Natural killer cell (primary cell): Measurements from ENCODE around the gene NCBP3. TPM values are rescaled to one million over a fixed set of nuclear protein-coding genes. Genes with fewer than 3 reads are reported as not detected.
"Not testable (repeated sequence)": the region's sequence is repeated elsewhere in the genome, so short reads cannot be mapped to it uniquely, and the experiment has no call there.

Source experiments
- ATAC-seq, 3 donors: fragments of 150-1000 bp in 2 of 3; fragments of 200-7000 bp in 1 of 3; cut with Tn5 transposase; 1 replicate in 1 of 3; 2 replicates in 2 of 3; pipeline ENCODE4 v1.10.0; 2021; ENCODE audit warnings: mild to moderate bottlenecking in 2 of 3, moderate library complexity in 2 of 3
- DNase-seq, 2 donors: peaks; one replicate each; pipeline versions ENCODE4 v3.0.0 to v3.0.0-alpha.2; 2013 to 2021; ENCODE audit warnings: mixed read lengths in 1 of 2
- H3K27ac ChIP-seq: one replicate; pipeline ENCODE4 v1.5.1; 2013; ENCODE audit warnings: mild to moderate bottlenecking, low read length
- H3K27me3 ChIP-seq: one replicate; pipeline ENCODE4 v1.6.1; 2013; ENCODE audit warnings: low read length; ENCODE audit not compliant: control insufficient read depth, insufficient read depth
- H3K36me3 ChIP-seq: one replicate; pipeline ENCODE4 v1.6.1; 2013; ENCODE audit warnings: low read length; ENCODE audit not compliant: control insufficient read depth, insufficient read depth
- H3K4me1 ChIP-seq: one replicate; pipeline ENCODE4 v1.6.1; 2013; ENCODE audit warnings: low read length; ENCODE audit not compliant: control insufficient read depth, insufficient read depth
- H3K4me3 ChIP-seq: one replicate; pipeline ENCODE4 v1.5.1; 2013; ENCODE audit warnings: low read length
- H3K9me3 ChIP-seq: one replicate; pipeline ENCODE4 v1.6.1; 2013; ENCODE audit warnings: low read length; ENCODE audit not compliant: control insufficient read depth, insufficient read depth
- H3K27ac Mint-ChIP-seq, 2 donors: one replicate each; pipeline ENCODE4 v1.8.0; 2022; ENCODE audit warnings: mild to moderate bottlenecking in 2 of 2, mixed read lengths in 2 of 2, moderate library complexity in 1 of 2
- H3K27me3 Mint-ChIP-seq, 2 donors: one replicate each; pipeline ENCODE4 v1.8.0; 2022; ENCODE audit warnings: low read depth in 2 of 2, mixed read lengths in 2 of 2
- H3K36me3 Mint-ChIP-seq: one replicate; pipeline ENCODE4 v1.8.0; 2022; ENCODE audit warnings: mixed read lengths
- H3K4me1 Mint-ChIP-seq, 2 donors: one replicate each; pipeline ENCODE4 v1.8.0; 2022; ENCODE audit warnings: mixed read lengths in 2 of 2
- H3K4me3 Mint-ChIP-seq: one replicate; pipeline ENCODE4 v1.8.0; 2022; ENCODE audit warnings: mild to moderate bottlenecking, moderate library complexity, mixed read lengths
- H3K9me3 Mint-ChIP-seq, 2 donors: one replicate each; pipeline ENCODE4 v1.8.0; 2022; ENCODE audit warnings: mixed read lengths in 2 of 2
- WGBS: methylation state at CpG from one replicate; pipeline ENCODE4 v1.1.7; 2013; ENCODE audit warnings: missing lambda C conversion rate; ENCODE audit not compliant: insufficient coverage; 5-methylcytosine and 5-hydroxymethylcytosine counted together
- intact Hi-C: fragments of 100-400 bp; cut with micrococcal nuclease; formaldehyde crosslinking; loops from one replicate; pipeline ENCODE4 v1.14.2; 2022
- total RNA-seq, 4 donors: library from RNA; stranded (reverse); fragments of 120-200 nt in 1 of 4; gene quantifications; one replicate each; pipeline versions ENCODE4 v1.2.3 to v1.2.4, GENCODE V29; 2013 to 2022
- TF ChIP-seq, protein P1 (sequence below): fragments of 200-600 bp; IDR thresholded peaks from one replicate; pipeline ENCODE4 v1.8.0; 2022; ENCODE audit warnings: antibody characterized with exemption

NCBP3 gene
- total RNA-seq, 3 donors from 2014 or later (not counting 1 experiment from before 2014, with no cell fraction given): 55.9 to 60.7 (median 58.1) TPM

DNA sequence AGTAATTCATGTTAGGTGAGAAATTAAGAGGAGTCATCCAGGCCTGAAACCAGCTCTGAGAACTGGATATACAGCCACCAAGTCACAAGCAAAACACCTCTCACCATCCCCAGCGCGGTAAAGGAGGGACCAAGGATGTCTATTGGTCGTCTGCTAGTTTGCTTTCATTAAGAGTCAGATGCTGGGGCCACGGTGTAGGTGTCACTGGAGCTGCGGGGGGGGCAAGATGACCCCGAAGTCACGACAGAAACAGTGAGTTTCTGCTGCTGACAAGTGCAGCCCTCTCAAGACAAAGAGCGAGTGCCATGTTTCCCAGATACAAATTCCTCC is 790 bp downstream of the NCBP3 start:
- intact Hi-C loops: loop anchor here (5.0 kb wide), 1 partner anchor 48 kb away; no protein-coding TSS in a partner anchor
- Histone ChIP-seq H3K27ac (peak overlapping the region; percentile 82), H3K27me3 (no peaks in the 10 kb centered on the region), H3K4me1 (peaks cover 18% of the 10 kb centered on the region), H3K36me3 (peaks cover 4% of the 10 kb centered on the region), H3K9me3 (no peaks in the 10 kb centered on the region), H3K4me3 (peak overlapping the region; percentile 96)
- TF ChIP-seq, protein P1, sequence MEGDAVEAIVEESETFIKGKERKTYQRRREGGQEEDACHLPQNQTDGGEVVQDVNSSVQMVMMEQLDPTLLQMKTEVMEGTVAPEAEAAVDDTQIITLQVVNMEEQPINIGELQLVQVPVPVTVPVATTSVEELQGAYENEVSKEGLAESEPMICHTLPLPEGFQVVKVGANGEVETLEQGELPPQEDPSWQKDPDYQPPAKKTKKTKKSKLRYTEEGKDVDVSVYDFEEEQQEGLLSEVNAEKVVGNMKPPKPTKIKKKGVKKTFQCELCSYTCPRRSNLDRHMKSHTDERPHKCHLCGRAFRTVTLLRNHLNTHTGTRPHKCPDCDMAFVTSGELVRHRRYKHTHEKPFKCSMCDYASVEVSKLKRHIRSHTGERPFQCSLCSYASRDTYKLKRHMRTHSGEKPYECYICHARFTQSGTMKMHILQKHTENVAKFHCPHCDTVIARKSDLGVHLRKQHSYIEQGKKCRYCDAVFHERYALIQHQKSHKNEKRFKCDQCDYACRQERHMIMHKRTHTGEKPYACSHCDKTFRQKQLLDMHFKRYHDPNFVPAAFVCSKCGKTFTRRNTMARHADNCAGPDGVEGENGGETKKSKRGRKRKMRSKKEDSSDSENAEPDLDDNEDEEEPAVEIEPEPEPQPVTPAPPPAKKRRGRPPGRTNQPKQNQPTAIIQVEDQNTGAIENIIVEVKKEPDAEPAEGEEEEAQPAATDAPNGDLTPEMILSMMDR: no peak
- H3K4me1 Mint-ChIP-seq: peaks cover 18 to 40% of the 10 kb centered on the region in 2 donors
- H3K27ac Mint-ChIP-seq: peak overlapping the region; percentile 83 to 86
- H3K4me3 Mint-ChIP-seq: peak overlapping the region; percentile 92
- ATAC-seq (peak; percentile 36 to 48 (median 48)), DNase-seq (peak; percentile 39 to 53)
- peaks cover 0 to 3% of the 10 kb centered on the region in 2 donors for H3K27me3 Mint-ChIP-seq
- no peaks in the 10 kb centered on the region for H3K36me3 Mint-ChIP-seq
- WGBS: 0% methylated on average over 8 of the region's 8 CpGs
- H3K9me3 Mint-ChIP-seq: no peaks in the 10 kb centered on the region

DNA sequence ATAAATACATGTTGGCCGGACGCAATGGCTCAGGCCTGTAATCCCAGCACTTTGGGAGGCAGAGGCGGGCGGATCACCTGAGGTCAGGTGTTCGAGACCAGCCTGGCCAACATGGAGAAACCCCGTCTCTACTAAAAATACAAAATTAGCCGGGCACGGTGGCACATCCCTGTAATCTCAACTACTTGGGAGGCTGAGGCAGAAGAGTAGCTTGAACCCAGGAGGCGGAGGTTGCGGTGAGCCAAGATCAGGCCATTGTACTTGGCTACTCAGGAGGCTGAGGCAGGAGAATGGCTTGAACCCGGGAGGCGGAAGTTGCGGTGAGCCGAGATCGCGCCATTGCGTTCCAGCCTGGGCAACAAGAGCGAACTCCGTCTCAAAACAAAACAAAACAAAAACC is 1.5 kb downstream of the NCBP3 start:
- H3K4me1 ChIP-seq: peaks cover 18% of the 10 kb centered on the region
- Mint-ChIP-seq H3K27ac (peak overlapping the region; percentile 16 to 86), H3K4me1 (peaks cover 18 to 40% of the 10 kb centered on the region in 2 donors), H3K4me3 (peak overlapping the region; percentile 92)
- H3K9me3 Mint-ChIP-seq, H3K27me3 ChIP-seq, H3K36me3 ChIP-seq, H3K27me3 Mint-ChIP-seq, ATAC-seq, intact Hi-C loops, H3K27ac ChIP-seq, DNase-seq, H3K9me3 ChIP-seq, H3K36me3 Mint-ChIP-seq, H3K4me3 ChIP-seq: not testable (repeated sequence)
- 96% methylated on average over 19 of the region's 19 CpGs for WGBS

DNA sequence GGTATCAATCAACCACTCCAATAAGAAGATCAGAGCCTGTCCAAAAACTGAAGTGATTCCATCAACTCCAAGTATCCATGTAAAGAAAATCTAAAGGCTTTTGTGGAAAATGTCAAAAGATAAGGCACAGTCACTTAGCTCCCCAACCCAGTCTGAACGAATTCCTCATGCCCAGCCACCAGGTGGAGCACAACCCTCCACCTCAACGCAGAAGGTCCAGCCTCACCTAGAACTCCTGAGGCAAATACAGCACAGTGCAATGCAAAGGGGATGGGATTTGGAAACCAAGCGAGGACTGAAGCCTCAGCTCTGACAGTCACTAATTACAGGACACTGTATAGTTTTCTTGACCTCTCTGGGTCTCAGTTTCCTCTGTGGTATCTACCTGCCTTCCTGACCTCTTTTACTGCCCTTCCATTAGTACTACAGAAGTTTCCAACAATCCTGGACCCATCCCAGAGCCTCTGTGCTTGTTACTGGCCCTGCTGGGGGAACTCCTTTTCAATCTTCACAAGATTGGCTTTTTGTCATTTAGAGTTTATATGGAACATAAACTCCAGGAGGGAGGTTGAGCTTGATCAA is 2.0 kb downstream of the NCBP3 start:
- Mint-ChIP-seq H3K27me3 (peaks cover 0 to 3% of the 10 kb centered on the region in 2 donors), H3K27ac (peak overlapping the region; percentile 16 to 42), H3K4me1 (peaks cover 18 to 40% of the 10 kb centered on the region in 2 donors), H3K9me3 (no peaks in the 10 kb centered on the region), H3K36me3 (no peaks in the 10 kb centered on the region), H3K4me3 (peak overlapping the region; percentile 92)
- Histone ChIP-seq H3K4me1 (peaks cover 18% of the 10 kb centered on the region), H3K36me3 (peaks cover 11% of the 10 kb centered on the region), H3K27ac (no peak overlapping the region), H3K4me3 (no peak overlapping the region), H3K9me3 (no peaks in the 10 kb centered on the region), H3K27me3 (no peaks in the 10 kb centered on the region)
- intact Hi-C loops: no loop called here
- peak in 1 of 2 donors; percentile 75 for DNase-seq
- ATAC-seq: no peak
- TF ChIP-seq, protein P1: peak; percentile 55
- 28% methylated on average over 3 of the region's 3 CpGs for WGBS

DNA sequence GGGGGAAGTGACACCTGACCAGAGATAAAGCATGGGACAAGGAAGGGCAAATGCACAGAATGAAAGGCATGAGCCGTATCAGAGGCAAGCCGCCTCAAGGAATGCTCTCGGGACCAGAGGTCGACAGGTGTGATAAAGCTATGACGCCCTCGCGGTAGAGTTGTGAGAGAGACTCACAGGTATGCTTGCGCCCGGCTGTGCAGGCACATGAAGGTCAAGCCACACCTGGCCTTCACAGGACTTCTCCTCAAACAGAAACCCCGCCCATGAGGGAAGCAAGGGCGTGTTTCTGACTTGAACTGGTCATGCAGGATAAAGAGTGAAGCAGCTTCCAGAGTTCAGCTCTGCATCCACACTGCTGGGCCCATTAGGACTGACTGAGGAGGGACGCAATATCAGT is 7.8 kb downstream of the NCBP3 start:
- Mint-ChIP-seq H3K36me3 (peaks cover 8% of the 10 kb centered on the region), H3K9me3 (no peaks in the 10 kb centered on the region), H3K4me1 (peaks cover 6 to 28% of the 10 kb centered on the region in 2 donors), H3K4me3 (no peak overlapping the region), H3K27me3 (no peaks in the 10 kb centered on the region), H3K27ac (peak overlapping the region in 1 of 2 donors; percentile 23)
- peaks cover 33% of the 10 kb centered on the region for H3K36me3 ChIP-seq
- H3K27ac ChIP-seq: no peak overlapping the region
- ATAC-seq (no peak), DNase-seq (no peak)
- 90% methylated on average over 12 of the region's 12 CpGs for WGBS
- H3K4me3 ChIP-seq: no peak overlapping the region
- intact Hi-C loops: no loop called here
- TF ChIP-seq, protein P1: no peak
- H3K27me3 ChIP-seq: no peaks in the 10 kb centered on the region
- no peaks in the 10 kb centered on the region for H3K9me3 ChIP-seq
- H3K4me1 ChIP-seq: no peaks in the 10 kb centered on the region
